SH-SY5Y (cell line): ENCODE results near the gene ARMC8.

Experiments
- GATA2 ChIP-seq: IDR thresholded peaks from 2 replicates; pipeline ENCODE4 v1.6.1; 2011; ENCODE audit warnings: mild to moderate bottlenecking, low read depth, low read length
- GATA3 ChIP-seq: IDR thresholded peaks from 2 replicates; pipeline ENCODE4 v1.6.1; 2011; ENCODE audit warnings: low read depth, mild to moderate bottlenecking, low read length, moderate library complexity

GRCh38 chr3:138282836-138283235, 95.7 kb downstream of the ARMC8 start:
- TF ChIP-seq GATA2 (no peak), GATA3 (no peak)
